ENCODE results near the gene KLF16.

DNA sequence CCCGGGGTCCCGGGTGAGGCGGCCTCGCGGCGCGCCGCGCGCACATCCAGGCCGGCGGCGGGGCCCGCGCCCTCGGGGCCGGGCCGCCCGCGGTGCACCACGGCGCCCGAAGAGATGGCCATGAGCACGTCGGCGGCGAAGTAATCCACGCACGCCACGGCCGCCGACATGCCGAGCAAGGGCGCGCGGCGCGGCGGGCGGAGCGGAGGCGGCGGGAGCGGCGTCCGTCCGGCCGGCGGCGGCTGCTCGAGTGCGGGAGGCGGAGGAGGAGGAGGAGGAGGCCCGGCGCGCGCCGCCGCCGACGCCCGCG is at the start of gene KLF16:
- TF ChIP-seq POLR2A (IDR thresholded peaks at IDR 0.05) (no peak), CTCF (IDR thresholded peaks at IDR 0.05) (no peak)
